Gastrocnemius medialis (tissue), 4 donors: ENCODE measurements around the gene GNB3. TPM values are rescaled to one million over a fixed set of nuclear protein-coding genes. Genes with fewer than 3 reads are reported as not detected.

ENCODE experiments used
- ATAC-seq, 2 donors: fragments of 150-250 bp; one replicate each; pipeline ENCODE4 v1.9.1; 2016
- DNase-seq, 2 donors: peaks; one replicate each; pipeline ENCODE4 v3.0.0-alpha.2; 2019
- H3K27ac ChIP-seq, 4 donors: fragments of 200-600 bp; sonication (generic); 1 replicate in 1 of 4; 2 replicates in 3 of 4; pipeline ENCODE4 v1.5.1; 2016 to 2018; ENCODE audit warnings: mild to moderate bottlenecking in 2 of 4, moderate library complexity in 1 of 4
- H3K27me3 ChIP-seq, 3 donors: fragments of 200-600 bp; sonication (generic) in 2 of 3; 1 replicate in 1 of 3; 2 replicates in 2 of 3; pipeline versions ENCODE4 v1.5.1 to v1.6.0; 2016 to 2019; ENCODE audit warnings: mild to moderate bottlenecking in 1 of 3, moderate library complexity in 1 of 3
- H3K36me3 ChIP-seq, 2 donors: fragments of 200-600 bp; sonication (generic) in 1 of 2; one replicate each; pipeline ENCODE4 v1.5.1; 2017 to 2018
- H3K4me1 ChIP-seq, 2 donors: fragments of 200-600 bp; sonication (generic) in 1 of 2; one replicate each; pipeline ENCODE4 v1.5.1; 2016 to 2017; ENCODE audit warnings: mild to moderate bottlenecking in 2 of 2
- H3K4me3 ChIP-seq, 4 donors: fragments of 200-600 bp; sonication (generic) in 3 of 4; 1 replicate in 1 of 4; 2 replicates in 3 of 4; pipeline ENCODE4 v1.5.1; 2016 to 2019; ENCODE audit warnings: mild to moderate bottlenecking in 2 of 4
- H3K9me3 ChIP-seq, 3 donors: fragments of 200-600 bp; sonication (generic) in 2 of 3; 1 replicate in 1 of 3; 2 replicates in 2 of 3; pipeline ENCODE4 v1.5.1; 2016 to 2019
- CTCF ChIP-seq, 5 experiments: fragments of 450-650 bp in 3 of 5; fragments of 200-600 bp in 2 of 5; sonication (generic) in 2 of 5; IDR thresholded peaks in 4 of 5; conservative IDR thresholded peaks in 1 of 5; 1 replicate in 4 of 5; 2 replicates in 1 of 5; pipeline ENCODE4 v1.5.1; 2016 to 2019; ENCODE audit warnings: antibody characterized with exemption in 5 of 5, mild to moderate bottlenecking in 3 of 5, moderate library complexity in 3 of 5
- POLR2A ChIP-seq, 2 donors: fragments of 450-650 bp; IDR thresholded peaks; one replicate each; pipeline ENCODE4 v1.6.1; 2017; ENCODE audit warnings: antibody characterized with exemption in 2 of 2, mild to moderate bottlenecking in 2 of 2, moderate library complexity in 2 of 2
- in situ Hi-C, 4 donors: fragments of 200-750 bp; cut with MboI; loops; one replicate each; pipeline versions ENCODE4 v1.15.0 to v1.8.0; 2017; ENCODE audit warnings: low sequenced_read_pairs in 4 of 4
- intact Hi-C: fragments of 100-400 bp; cut with DNase I; formaldehyde crosslinking; loops from one replicate; pipeline ENCODE4 v1.15.1; 2023; ENCODE audit warnings: low total_unique reads
- total RNA-seq, 4 donors: library from RNA; depleted of rRNA; stranded (reverse); fragments of >200 nt; gene quantifications; one replicate each; pipeline versions ENCODE4 v1.1.0 to v1.2.3, GENCODE V29; 2016

GNB3 gene
- total RNA-seq, 4 donors from 2014 or later, result not detected

DNA sequence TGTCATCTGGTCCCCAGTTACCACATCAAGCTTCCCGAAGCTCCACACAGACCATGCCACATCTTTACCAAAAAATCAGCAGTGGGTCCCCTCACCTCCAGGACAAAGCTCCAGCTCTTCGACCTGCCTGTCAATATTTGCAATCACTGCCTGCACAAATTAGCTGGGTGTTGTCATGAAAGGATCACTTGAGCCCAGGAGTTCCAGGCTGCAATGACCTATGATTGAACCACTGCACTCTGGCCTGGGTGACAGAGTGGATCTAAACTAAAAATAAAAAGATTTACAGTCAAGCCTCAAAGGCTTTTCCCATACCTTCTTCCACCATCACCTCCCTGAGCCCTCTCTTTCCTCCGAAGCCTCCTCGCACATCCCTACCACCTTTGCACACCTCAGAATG lies 44.1 kb upstream of the GNB3 start:
- DNase-seq (no peak), ATAC-seq (no peak)
- Histone ChIP-seq H3K9me3 (no peaks in the 10 kb centered on the region), H3K4me1 (no peaks in the 10 kb centered on the region), H3K27me3 (peaks cover 0 to 3% (median 0%) of the 10 kb centered on the region in 3 donors), H3K27ac (no peak overlapping the region), H3K4me3 (no peak overlapping the region), H3K36me3 (no peaks in the 10 kb centered on the region)
- intact Hi-C loops (no loop called here), in situ Hi-C loops (no loop called here)
- no peak for TF ChIP-seq CTCF (IDR thresholded peaks at IDR 0.05 in 4 of 5, conservative IDR thresholded peaks at IDR 0.05 in 1 of 5)
- no peak for TF ChIP-seq POLR2A (IDR thresholded peaks at IDR 0.05)

DNA sequence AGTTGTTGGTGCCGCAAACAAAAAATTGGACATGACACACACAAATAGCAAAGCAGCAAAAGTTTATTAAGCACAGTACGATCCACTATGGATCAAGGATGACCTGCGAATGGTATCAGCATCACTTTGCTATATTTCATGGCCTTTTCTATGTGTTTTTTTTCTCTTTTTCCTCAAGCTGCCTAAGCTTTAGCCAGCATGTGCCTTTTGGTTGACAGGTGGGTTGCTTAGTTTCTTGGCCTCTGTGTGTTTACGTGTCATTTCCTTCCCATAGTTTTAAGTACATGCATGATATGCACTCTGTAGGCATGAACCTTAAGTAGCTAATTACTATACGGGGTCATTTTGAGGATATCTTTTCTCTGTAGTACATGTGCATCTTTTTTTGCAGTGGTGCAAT lies 41.6 kb upstream of the GNB3 start:
- TF ChIP-seq CTCF (IDR thresholded peaks at IDR 0.05 in 4 of 5, conservative IDR thresholded peaks at IDR 0.05 in 1 of 5) (no peak), POLR2A (IDR thresholded peaks at IDR 0.05) (no peak)
- no peak overlapping the region for H3K4me3 ChIP-seq
- no peaks in the 10 kb centered on the region for H3K36me3 ChIP-seq
- ATAC-seq (no peak), DNase-seq (no peak)
- intact Hi-C loops (no loop called here), in situ Hi-C loops (no loop called here)
- no peaks in the 10 kb centered on the region for H3K4me1 ChIP-seq
- H3K27ac ChIP-seq, result no peak overlapping the region
- no peaks in the 10 kb centered on the region for H3K9me3 ChIP-seq
- H3K27me3 ChIP-seq, result peaks cover 0 to 3% (median 0%) of the 10 kb centered on the region in 3 donors

DNA sequence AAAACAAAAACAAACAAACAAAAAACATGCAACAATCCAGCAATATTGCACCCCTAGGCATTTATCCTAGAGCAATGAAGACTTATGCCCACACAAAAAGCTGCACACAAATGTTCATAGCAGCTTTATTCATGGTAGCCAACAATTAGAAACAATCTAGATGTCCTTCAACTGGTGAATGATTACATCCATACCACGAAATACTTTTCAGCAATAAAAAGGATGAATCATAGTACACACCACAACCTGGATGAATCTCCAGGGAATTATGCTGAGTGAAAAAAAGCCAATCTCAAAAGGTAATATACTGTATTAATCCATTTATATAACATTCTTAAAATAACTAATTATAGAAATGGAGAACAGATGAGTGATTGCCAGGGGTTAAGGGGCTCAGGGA lies 33.6 kb upstream of the GNB3 start:
- no peak overlapping the region for H3K27ac ChIP-seq
- ATAC-seq (no peak), DNase-seq (no peak)
- no peak overlapping the region for H3K4me3 ChIP-seq
- H3K36me3 ChIP-seq, result no peaks in the 10 kb centered on the region
- H3K27me3 ChIP-seq, result no peaks in the 10 kb centered on the region
- intact Hi-C loops, result no loop called here
- H3K4me1 ChIP-seq, result no peaks in the 10 kb centered on the region
- in situ Hi-C loops, result no loop called here
- TF ChIP-seq CTCF (IDR thresholded peaks at IDR 0.05 in 4 of 5, conservative IDR thresholded peaks at IDR 0.05 in 1 of 5) (no peak), POLR2A (IDR thresholded peaks at IDR 0.05) (no peak)
- H3K9me3 ChIP-seq, result no peaks in the 10 kb centered on the region

DNA sequence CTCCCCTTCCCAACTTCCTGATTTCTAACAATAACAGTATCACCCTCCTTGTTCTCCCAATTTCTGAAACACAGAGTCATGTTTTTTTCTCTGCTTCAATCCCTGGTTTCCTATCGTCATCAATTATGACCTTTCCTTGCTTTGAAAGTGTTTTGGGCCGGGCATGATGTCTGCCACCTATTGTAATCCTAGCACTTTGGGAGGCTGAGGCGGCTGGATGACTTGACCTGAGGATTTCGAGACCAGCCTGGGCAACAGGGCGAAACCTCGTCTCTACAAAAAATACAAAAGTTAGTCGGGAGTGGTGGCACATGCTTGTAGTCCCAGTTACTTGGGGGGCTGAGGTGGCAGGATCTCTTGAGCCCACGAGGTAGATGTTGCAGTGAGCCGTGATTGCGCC lies 31.7 kb upstream of the GNB3 start:
- no peaks in the 10 kb centered on the region for H3K36me3 ChIP-seq
- intact Hi-C loops, result no loop called here
- no peak overlapping the region for H3K4me3 ChIP-seq
- ATAC-seq (no peak), DNase-seq (no peak)
- in situ Hi-C loops, result no loop called here
- no peak overlapping the region for H3K27ac ChIP-seq
- TF ChIP-seq POLR2A (IDR thresholded peaks at IDR 0.05) (no peak), CTCF (IDR thresholded peaks at IDR 0.05 in 4 of 5, conservative IDR thresholded peaks at IDR 0.05 in 1 of 5) (no peak)
- H3K4me1 ChIP-seq, result no peaks in the 10 kb centered on the region
- no peaks in the 10 kb centered on the region for H3K9me3 ChIP-seq
- H3K27me3 ChIP-seq, result no peaks in the 10 kb centered on the region

DNA sequence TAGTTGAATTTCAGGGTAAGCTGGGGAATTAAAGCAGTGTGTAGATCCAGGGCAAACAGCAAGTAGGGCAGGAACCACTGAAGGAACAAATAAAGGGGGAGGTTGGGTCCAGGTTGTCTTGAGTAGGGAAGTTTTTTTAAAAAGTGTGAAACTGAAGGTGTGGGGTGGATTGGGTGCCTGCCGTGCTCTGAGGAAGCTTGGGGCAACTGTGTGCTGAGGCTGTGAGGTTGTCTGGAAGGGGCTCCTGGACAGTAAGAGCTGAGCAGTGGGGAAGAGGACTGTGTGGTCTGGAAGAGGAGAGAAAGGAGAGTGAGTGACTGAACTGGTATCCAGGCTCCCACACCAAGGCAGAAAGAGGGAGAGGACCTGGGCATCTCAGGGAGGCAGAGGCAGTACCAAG lies 30.0 kb upstream of the GNB3 start:
- in situ Hi-C loops, result no loop called here
- ATAC-seq, result no peak
- intact Hi-C loops, result no loop called here
- Histone ChIP-seq H3K36me3 (no peaks in the 10 kb centered on the region), H3K27me3 (no peaks in the 10 kb centered on the region), H3K9me3 (no peaks in the 10 kb centered on the region), H3K4me1 (no peaks in the 10 kb centered on the region), H3K27ac (no peak overlapping the region), H3K4me3 (no peak overlapping the region)
- no peak for TF ChIP-seq CTCF (IDR thresholded peaks at IDR 0.05 in 4 of 5, conservative IDR thresholded peaks at IDR 0.05 in 1 of 5)
- no peak for TF ChIP-seq POLR2A (IDR thresholded peaks at IDR 0.05)
- DNase-seq, result no peak
